GM21390 (cell line): Measurements from ENCODE around the gene LMO1.

Experiments used
- ATAC-seq: cut with Tn5 transposase; IDR thresholded peaks from one replicate; pipeline ENCODE4 v1.9.1; 2021; ENCODE audit not compliant: unreplicated experiment

LMO1 gene

GRCh38 chr11:8266246-8267241 is 2.9 kb upstream of the LMO1 start:
- no peak for ATAC-seq

GRCh38 chr11:8265681-8266241 is 2.1 kb upstream of the LMO1 start:
- no peak for ATAC-seq

- peak; percentile 24 for ATAC-seq
These were observed 439 bp downstream of the LMO1 start for GRCh38 chr11:8263109-8263768.

- ATAC-seq, result peak; percentile 49
These were observed 1.0 kb downstream of the LMO1 start for GRCh38 chr11:8262552-8263108.

GRCh38 chr11:8261921-8262551 is 1.6 kb downstream of the LMO1 start:
- no peak for ATAC-seq

GRCh38 chr11:8261291-8261690 is 2.4 kb downstream of the LMO1 start:
- no peak for ATAC-seq

GRCh38 chr11:8260202-8260966 is 3.3 kb downstream of the LMO1 start:
- ATAC-seq, result no peak

GRCh38 chr11:8259306-8259959 is 4.2 kb downstream of the LMO1 start:
- ATAC-seq, result no peak

- no peak for ATAC-seq
These were observed 4.9 kb downstream of the LMO1 start for GRCh38 chr11:8258784-8259183.

GRCh38 chr11:8258289-8258688 is 5.4 kb downstream of the LMO1 start:
- no peak for ATAC-seq

- no peak for ATAC-seq
These were observed 6.5 kb downstream of the LMO1 start for GRCh38 chr11:8257003-8257664.

- ATAC-seq, result no peak
These were observed 7.2 kb downstream of the LMO1 start for GRCh38 chr11:8256271-8257002.

GRCh38 chr11:8253566-8253965 is 10.1 kb downstream of the LMO1 start:
- no peak for ATAC-seq

GRCh38 chr11:8252946-8253345 is 10.7 kb downstream of the LMO1 start:
- ATAC-seq, result no peak

- ATAC-seq, result no peak
These were observed 11.3 kb downstream of the LMO1 start for GRCh38 chr11:8252388-8252787.

GRCh38 chr11:8251616-8252295 is 11.9 kb downstream of the LMO1 start:
- no peak for ATAC-seq

- ATAC-seq, result no peak
These were observed 12.6 kb downstream of the LMO1 start for GRCh38 chr11:8250981-8251615.

- ATAC-seq, result no peak
These were observed 13.2 kb downstream of the LMO1 start for GRCh38 chr11:8250434-8250833.
